Measurements from ENCODE around the gene PARK7. TPM values are rescaled to one million over a fixed set of nuclear protein-coding genes. Genes with fewer than 3 reads are reported as not detected.

The PARK7 gene
- total and polyA plus RNA-seq, 2 experiments from 2014 or later: 199 to 603 TPM

DNA sequence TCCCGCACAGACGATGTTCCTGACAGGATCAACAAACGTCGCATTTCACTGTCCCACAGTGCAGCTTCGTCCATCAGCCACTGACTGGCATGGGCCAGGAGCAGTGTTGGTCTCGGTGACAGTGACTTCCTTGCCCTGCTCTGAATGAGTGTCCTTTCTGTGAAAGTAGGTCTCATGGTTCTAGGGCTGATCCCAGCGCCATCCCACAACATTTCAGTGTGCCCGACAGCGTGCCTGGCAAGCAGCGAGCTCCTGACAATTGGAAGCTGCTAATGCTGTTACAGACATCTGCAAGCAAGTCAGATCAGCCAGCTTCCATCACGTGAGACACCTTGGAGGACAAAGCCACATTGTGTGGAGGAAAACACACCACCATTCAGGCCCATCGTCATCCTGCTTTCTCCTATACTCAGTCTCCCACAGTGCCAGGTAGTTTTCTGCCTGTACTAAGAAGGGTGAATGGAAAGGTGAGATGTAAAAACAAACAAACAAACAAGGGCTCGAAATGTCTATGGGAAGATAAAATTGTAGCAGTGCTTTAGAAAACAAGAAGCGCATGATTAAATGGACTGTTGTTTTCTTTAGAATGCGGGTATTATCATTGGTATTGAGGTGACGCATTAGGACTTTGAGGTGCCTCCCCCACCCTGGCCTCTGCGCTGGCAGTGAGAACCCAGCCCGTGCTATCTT lies 42.7 kb downstream of the PARK7 start:
- H3K4me1 ChIP-seq (ENCODE audit: low read depth): peaks cover 15% of the 10 kb centered on the region
- TF ChIP-seq, protein P1, sequence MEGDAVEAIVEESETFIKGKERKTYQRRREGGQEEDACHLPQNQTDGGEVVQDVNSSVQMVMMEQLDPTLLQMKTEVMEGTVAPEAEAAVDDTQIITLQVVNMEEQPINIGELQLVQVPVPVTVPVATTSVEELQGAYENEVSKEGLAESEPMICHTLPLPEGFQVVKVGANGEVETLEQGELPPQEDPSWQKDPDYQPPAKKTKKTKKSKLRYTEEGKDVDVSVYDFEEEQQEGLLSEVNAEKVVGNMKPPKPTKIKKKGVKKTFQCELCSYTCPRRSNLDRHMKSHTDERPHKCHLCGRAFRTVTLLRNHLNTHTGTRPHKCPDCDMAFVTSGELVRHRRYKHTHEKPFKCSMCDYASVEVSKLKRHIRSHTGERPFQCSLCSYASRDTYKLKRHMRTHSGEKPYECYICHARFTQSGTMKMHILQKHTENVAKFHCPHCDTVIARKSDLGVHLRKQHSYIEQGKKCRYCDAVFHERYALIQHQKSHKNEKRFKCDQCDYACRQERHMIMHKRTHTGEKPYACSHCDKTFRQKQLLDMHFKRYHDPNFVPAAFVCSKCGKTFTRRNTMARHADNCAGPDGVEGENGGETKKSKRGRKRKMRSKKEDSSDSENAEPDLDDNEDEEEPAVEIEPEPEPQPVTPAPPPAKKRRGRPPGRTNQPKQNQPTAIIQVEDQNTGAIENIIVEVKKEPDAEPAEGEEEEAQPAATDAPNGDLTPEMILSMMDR (IDR thresholded peaks at IDR 0.05; ENCODE audit: low read depth, low read length): no peak
- peak in 1 of 2 donors; percentile 59 for DNase-seq (ENCODE audit: low read depth in 1 of 2, low spot score in 1 of 2)
- no peaks in the 10 kb centered on the region for H3K36me3 ChIP-seq
- H3K27me3 ChIP-seq: no peaks in the 10 kb centered on the region
- H3K9me3 ChIP-seq (ENCODE audit: low read depth): no peaks in the 10 kb centered on the region
- peak overlapping the region; percentile 74 for H3K27ac ChIP-seq
- no peak overlapping the region for H3K4me3 ChIP-seq

DNA sequence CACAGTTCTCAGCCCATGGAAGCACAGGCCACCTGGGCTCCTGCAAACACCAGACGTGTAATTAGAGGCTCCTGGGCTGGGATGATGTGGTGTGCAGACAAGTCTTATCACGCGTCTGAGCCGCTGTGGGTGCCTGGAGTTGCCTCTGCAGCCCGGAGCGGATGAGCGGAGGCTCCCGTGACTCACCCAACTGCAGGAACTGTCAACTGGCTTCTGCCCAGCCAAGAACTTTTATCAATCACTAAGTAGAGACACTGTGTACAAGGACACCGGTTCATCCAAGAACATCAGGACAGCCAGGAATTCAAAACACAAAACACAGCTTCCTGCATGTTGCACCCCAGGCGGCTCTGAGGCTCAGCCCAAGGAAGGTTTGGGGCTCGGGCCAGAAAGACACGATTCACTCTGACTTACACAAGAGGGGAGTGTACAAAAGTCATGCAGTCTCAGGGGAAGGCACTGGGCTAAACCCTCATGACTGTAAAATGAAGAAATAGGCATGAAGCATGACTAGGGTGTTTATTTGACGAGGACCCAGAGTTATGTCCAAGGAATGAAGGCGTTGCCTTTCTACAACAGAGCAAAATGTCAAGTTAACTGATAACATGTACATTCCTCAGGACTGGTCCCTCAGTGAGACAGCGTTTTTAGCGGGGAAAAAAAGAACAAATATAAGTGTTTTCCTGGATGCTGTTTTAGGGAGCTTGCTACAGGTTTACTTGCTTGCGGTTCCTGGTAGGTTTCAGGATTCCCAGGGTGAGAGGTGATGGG lies 43.5 kb downstream of the PARK7 start:
- Histone ChIP-seq H3K4me1 (ENCODE audit: low read depth) (peaks cover 15% of the 10 kb centered on the region), H3K27ac (peak overlapping the region; percentile 74), H3K27me3 (no peaks in the 10 kb centered on the region), H3K36me3 (no peaks in the 10 kb centered on the region), H3K4me3 (no peak overlapping the region), H3K9me3 (ENCODE audit: low read depth) (no peaks in the 10 kb centered on the region)
- TF ChIP-seq, protein P1 (IDR thresholded peaks at IDR 0.05; ENCODE audit: low read depth, low read length): no peak
- DNase-seq (ENCODE audit: low read depth in 1 of 2, low spot score in 1 of 2): peak; percentile 52 to 99

GRCh38 chr1:8006037-8006963 lies 44.8 kb downstream of the PARK7 start:
- peaks cover 15% of the 10 kb centered on the region for H3K4me1 ChIP-seq (ENCODE audit: low read depth)
- no peak overlapping the region for H3K27ac ChIP-seq
- H3K4me3 ChIP-seq: no peak overlapping the region
- DNase-seq (ENCODE audit: low read depth in 1 of 2, low spot score in 1 of 2): no peak
- TF ChIP-seq, protein P1 (IDR thresholded peaks at IDR 0.05; ENCODE audit: low read depth, low read length): no peak
- H3K27me3 ChIP-seq: no peaks in the 10 kb centered on the region
- H3K36me3 ChIP-seq: no peaks in the 10 kb centered on the region
- no peaks in the 10 kb centered on the region for H3K9me3 ChIP-seq (ENCODE audit: low read depth)

- DNase-seq (ENCODE audit: low read depth in 1 of 2, low spot score in 1 of 2): no peak
- H3K27me3 ChIP-seq: no peaks in the 10 kb centered on the region
- TF ChIP-seq, protein P1 (IDR thresholded peaks at IDR 0.05; ENCODE audit: low read depth, low read length): no peak
- no peak overlapping the region for H3K4me3 ChIP-seq
- peaks cover 4% of the 10 kb centered on the region for H3K36me3 ChIP-seq
- peaks cover 13% of the 10 kb centered on the region for H3K4me1 ChIP-seq (ENCODE audit: low read depth)
- H3K9me3 ChIP-seq (ENCODE audit: low read depth): no peaks in the 10 kb centered on the region
- no peak overlapping the region for H3K27ac ChIP-seq
These were observed 47.8 kb downstream of the PARK7 start for GRCh38 chr1:8009043-8010002.

Measured in cardiac muscle cell (in vitro differentiated cells and primary cell).